ENCODE results near the gene LRRC30.

GRCh38 chr18:7205346-7205745 is 25.5 kb upstream of the LRRC30 start:
- no peak for TF ChIP-seq ZNF274 (IDR thresholded peaks at IDR 0.05; ENCODE audit: low read depth, low read length)
- TF ChIP-seq SUZ12 (IDR thresholded peaks at IDR 0.05; ENCODE audit: extremely low read depth, insufficient read depth, insufficient read length), result no peak

Data from NT2/D1 (cell line).